T-helper 2 cell (primary cell): ENCODE measurements around the gene SNAPC3.
A peak's percentile ranks its signal among the peaks of the same experiment; 100 is the strongest.
"Not testable (repeated sequence)": the region's sequence is repeated elsewhere in the genome, so short reads cannot be mapped to it uniquely, and the experiment has no call there.

Experiments
- DNase-seq, 5 experiments: peaks; one replicate each; pipeline versions ENCODE4 v3.0.0 to v3.0.0-alpha.2; 2012 to 2022
- total RNA-seq, 2 donors: gene quantifications; one replicate each; lab custom pipeline; 2026; lab: John Stamatoyannopoulos, UW

The SNAPC3 gene
- 11.2 to 22.1 reads per million in 2 donors for total RNA-seq

DNA sequence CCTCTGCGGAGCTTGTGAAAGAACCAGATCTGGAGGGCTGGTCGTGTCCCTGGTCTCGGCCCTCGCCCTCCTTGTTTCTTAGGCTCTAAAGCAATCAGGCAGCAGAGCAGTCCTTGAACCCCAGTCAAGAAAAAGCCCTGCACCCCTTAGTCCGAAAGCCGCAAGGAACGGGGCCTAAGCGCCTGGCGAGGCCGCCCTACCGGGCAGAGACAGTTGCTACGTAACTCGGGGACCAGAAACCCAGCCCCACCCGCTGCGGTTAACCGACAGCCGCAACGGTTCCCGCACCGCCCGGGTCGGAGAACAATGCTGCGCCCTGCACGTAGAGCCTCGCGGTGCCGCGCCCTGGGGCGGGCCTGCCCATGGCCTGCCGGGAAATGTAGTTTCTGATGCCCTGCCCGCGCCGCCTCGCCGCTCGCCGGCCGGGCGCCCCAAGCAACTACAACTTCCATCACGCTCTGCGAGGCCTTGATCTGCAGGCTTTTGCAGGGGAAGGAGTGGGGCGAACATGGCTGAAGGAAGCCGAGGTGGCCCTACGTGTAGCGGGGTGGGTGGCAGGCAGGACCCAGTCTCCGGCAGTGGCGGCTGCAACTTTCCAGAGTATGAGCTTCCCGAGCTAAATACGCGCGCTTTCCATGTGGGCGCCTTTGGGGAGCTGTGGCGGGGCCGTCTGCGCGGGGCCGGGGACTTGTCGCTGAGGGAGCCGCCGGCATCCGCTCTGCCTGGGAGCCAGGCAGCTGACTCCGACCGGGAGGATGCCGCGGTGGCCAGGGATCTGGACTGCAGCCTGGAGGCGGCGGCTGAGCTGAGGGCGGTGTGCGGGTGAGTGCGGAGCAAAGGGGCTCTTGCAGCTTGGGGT is at the start of gene SNAPC3:
SNAPC3 (plus strand) TSS at position 505 of the 859 bp plus-strand sequence; CDS start at position 509, 4 bp downstream.
- peak; percentile 85 to 98 (median 90) for DNase-seq

DNA sequence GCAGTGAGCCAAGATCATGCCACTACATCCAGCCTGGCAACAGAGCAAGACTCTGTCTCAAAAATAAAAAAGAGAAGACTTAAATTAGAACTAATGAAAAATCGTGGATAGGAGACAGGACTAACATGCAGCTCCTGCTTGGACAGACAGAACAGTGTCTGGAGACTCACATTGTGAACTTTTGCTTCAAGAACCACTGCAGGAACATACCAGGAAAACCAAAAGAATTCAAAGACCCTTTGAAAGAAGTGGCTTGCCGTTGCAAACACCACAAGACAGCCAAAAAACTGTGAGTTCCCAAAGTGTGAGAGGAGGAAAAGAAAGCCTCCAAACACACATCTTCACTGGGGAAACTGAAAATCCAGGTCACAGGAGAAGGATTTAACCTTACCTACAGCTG is 48.8 kb upstream of the SNAPC3 start:
- no peak for DNase-seq

- no peak for DNase-seq
These were observed 48.4 kb upstream of the SNAPC3 start for GRCh38 chr9:15374310-15374709.

DNA sequence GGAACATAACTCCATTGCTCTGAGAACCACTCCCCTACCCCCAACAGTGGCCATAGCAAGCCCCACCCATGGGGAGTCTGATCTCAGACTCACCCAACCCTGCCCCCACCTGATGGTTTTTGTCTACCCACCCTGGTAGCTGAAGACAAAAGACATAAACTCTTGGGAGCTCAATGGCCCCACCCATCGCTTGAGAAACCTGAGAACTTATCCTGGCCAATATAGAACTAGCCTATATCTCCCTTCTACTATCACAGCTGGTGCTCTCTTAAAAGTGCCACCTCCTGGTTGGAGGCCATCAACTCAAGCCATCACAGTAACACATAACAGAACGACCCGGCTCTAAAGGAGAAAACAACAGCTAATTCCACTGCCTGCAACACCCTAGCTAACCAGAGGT is 47.9 kb upstream of the SNAPC3 start:
- no peak for DNase-seq

DNA sequence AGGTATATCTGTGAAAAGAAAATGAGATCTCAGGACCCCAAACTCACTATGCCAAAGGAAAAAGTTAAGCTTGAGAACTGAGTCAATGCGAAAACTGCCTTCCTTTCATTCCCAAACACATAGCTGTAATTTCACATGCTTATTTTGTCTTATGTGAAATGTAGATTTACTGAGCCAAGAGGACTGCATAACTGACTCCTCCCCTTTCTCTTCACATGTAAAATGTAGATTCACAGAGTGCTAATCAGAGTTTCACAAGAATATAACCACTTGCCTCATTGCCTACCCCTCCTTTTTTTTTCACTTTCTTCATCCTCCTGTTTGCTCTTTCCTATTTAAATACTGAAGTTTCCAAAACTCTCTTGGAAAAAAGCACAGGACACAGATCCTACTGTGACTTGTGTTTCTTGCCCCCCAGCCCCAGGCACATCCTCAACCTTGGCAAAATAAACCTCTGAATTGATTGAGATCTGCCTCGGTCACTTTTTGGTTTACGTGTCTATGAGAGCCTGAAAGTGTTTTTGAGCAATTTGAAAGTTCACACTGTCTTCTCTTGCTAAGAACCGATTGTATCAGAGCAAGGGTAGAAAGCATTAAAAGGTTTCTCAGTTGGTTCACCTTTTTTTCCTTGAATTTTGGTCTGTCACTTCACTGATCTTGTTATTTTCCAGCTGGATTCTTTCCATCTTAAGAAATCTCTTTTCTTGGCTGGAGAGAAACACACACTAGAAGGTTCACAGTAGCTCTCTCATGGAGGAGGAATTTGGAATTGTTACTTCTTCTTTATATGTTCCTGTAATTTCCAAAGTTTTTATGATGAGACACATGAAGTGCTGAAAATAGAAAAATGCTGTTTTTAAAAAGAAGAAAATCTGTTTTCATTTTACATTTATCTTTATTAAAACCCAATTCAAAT is 44.8 kb upstream of the SNAPC3 start:
- DNase-seq: peak in 1 of 5 experiments; percentile 13

DNA sequence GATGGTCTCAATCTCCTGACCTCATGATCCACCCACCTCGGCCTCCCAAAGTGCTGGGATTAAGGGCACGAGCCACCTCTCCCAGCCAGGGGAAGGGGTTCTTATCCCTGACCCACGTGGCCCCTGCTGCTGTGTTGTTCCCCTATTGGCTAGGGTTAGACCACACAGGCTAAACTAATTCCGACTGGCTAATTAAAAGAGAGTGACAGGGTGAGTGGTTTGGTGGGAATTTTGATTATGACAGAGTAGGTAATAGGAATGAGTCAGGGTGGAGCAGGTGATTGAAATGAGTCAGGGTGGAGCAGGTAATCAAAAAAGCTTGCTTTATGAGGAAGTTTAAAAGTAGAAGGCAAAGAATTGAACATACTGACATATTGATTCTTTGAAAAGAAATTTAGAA is 43.4 kb upstream of the SNAPC3 start:
- not testable (repeated sequence) for DNase-seq

- DNase-seq: not testable (repeated sequence)
These were observed 42.8 kb upstream of the SNAPC3 start for GRCh38 chr9:15379888-15380287.

DNA sequence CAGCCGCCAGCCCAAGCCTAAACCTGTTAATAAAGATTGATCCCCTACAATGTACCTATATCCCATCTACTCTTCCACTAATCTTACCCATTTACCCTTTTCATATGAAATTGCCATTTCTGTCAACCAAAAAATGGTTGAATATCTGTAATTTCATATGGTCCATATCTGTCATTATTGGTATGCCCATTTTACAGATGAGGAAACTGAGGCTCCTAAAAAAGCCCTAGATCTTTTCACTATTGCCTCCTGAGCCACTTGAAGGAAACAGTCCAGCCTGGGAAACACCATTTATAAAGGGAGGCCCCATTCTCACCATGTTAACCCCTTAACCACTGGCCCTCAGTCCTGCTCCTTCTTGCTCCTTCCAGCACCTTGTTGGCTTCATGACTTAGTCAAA is 41.2 kb upstream of the SNAPC3 start:
- no peak for DNase-seq

GRCh38 chr9:15386465-15386864 is 36.2 kb upstream of the SNAPC3 start:
- no peak for DNase-seq

- no peak for DNase-seq
These were observed 33.5 kb upstream of the SNAPC3 start for GRCh38 chr9:15389173-15389572.

DNA sequence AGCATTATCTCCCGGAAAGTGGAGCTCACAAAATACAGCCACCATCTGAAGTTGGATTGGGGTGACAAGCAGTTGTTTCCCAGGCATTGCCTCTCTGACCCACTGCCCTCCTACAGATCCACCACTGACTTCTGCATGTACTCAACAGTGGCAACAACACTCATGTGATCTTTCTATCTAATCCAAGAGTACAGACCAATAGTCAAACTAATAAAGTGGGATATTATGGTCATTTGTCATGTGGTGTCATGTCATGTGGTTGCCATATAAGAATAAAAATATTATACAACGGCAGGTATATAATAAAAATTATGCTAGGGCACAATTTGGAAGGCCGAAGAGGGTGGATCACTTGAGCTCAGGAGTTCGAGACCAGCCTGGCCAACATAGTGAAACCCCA is 33.0 kb upstream of the SNAPC3 start:
- no peak for DNase-seq

- no peak for DNase-seq
These were observed 32.5 kb upstream of the SNAPC3 start for GRCh38 chr9:15390201-15390600.

DNA sequence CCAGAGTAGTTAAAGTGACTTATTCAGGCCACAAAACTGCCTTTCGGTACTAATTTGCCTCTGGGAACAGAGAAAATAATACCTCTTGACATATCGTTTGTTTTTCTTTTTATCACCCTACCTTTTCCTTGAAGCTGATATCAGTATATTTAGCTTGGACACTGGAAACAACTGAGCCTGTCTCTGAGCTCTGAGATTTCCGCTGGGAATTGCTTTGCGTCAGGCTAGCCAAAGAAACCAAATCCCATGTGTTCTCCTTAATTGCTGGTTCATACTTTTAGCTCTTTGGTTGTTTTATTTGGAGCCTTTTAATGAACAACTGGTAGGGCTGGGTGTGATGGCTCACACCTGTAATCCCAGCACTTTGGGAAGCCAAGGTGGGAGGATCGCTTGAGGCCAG is 30.3 kb upstream of the SNAPC3 start:
- DNase-seq: no peak

DNA sequence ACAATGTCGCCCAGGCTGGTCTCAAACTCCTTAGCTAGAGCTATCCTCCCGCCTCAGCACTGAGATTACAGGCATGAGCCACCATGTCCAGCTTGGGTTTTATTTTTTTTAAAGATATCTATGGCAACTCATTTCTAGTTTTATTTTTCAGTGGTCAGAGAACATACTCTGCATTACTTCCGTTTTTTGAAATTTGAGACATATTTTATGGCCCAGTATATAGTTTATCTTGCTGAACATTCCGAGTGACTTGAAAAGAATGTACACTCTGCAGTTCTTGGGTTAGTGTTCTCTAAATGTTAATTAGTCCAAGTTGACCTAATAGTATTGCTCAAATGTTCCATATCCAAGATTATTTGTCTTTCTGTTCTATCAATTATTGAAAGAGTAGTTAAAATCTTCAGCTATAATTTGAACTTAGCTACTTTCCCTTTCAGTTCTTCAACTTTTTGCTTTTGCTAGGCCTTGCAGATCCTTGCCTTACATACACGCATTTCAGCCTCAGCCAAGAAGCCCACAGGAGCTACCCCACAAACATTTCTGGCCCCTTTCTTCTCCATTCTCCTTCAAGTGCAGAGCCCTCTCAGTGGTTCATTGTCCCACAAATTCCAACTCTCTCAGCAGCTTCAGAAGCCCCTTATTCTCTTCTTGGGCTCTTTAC is 22.3 kb upstream of the SNAPC3 start:
- no peak for DNase-seq

GRCh38 chr9:15401266-15401665 is 21.4 kb upstream of the SNAPC3 start:
- DNase-seq: no peak

DNA sequence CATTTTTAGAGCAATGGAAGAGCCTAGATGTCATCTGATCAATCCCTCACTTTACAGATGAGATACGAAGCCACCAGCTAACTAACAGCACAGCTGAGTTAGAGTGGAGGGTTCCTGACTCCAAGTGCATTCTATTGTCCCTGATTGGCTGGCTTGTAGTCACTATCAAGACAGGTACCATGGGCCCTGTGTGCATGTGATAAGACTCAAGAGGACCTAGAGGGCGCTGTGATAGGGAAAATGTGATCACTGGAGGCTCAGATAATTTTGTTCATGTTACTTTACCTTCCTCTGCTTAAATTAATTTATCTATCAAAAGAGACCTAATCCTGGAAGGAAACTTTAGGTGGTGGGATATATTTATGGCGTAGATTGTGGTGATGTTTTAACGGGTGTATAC is 19.5 kb upstream of the SNAPC3 start:
- peak in 1 of 5 experiments; percentile 48 for DNase-seq

- no peak for DNase-seq
These were observed 18.5 kb upstream of the SNAPC3 start for GRCh38 chr9:15404171-15404570.

DNA sequence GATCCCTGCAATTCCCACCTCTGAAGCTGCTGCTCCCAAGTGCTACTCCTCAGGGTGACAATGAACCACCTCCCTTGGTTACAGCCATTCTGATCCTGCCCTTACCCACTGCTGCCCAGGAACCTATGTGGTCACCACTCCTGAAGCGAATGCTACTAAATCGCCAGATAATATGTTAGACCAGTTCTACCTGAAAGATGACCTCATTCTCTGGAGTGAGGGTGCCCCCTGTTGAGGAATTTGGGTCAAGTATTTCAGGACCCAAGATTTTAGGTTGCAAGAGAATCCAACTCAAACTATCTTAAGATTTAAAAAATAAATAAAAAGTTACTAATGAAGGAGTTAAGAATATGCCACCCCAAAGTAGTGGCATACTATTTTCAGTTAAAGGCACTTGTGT is 5.8 kb upstream of the SNAPC3 start:
- peak in 3 of 5 experiments; percentile 13 to 44 (median 18) for DNase-seq

- DNase-seq: no peak
These were observed 5.0 kb upstream of the SNAPC3 start for GRCh38 chr9:15417626-15418025.

DNA sequence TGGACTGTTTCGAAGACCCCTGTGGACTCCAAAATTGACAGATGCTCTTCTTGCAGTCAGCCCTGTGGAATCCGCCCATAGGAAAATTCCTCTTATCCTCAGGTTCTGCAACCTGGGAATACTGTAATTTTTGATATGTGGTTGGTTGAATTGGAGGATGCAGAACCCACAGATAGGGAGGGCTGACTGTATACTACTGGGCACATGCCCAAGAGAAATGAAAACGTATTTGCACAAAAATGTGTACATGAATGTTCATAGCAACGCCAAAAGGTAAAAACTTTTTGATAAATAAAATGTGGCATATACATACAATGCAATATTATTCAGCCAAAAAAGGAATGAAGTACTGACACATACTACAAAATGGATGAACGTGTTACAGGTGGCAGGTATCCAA is 1.9 kb upstream of the SNAPC3 start:
- DNase-seq: no peak

DNA sequence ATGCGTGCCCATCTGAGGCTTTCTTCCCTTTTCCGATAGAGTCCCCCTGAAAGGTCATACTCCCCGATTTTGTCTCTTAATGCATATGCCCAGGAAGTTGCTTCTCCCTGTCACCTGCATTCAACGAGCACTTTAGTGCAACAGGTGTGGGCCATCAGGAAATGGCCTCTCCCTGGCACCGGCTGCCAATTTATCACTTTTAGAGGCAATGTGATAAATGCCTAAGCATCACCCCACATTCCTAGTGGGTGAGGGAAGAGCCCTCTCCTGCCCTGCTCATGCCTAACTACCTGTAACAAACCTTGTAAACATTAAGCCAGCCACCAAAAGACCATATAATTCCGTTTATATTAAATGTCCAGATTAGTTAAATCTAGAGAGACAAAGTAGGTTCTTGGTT is 1.1 kb upstream of the SNAPC3 start:
- no peak for DNase-seq

- no peak for DNase-seq
These were observed 695 bp upstream of the SNAPC3 start for GRCh38 chr9:15421990-15422371.
